Pancreas (tissue), 10 donors: Measurements from ENCODE around the gene SHISAL1. TPM values are rescaled to one million over a fixed set of nuclear protein-coding genes. Genes with fewer than 3 reads are reported as not detected.

Source experiments
- ATAC-seq, 4 donors: fragments of 200-7000 bp; cut with Tn5 transposase; one replicate each; pipeline versions ENCODE4 v1.8.0 to v1.9.1; 2020; ENCODE audit warnings: mild to moderate bottlenecking in 4 of 4, moderate library complexity in 4 of 4
- DNase-seq, 6 donors: peaks; one replicate each; pipeline ENCODE4 v3.0.0-alpha.2; 2020
- FAIRE-seq: peaks from 2 replicates; lab custom pipeline; 2012; peaks lifted over from hg19 to GRCh38; lab: Jason Lieb, UNC
- H3K27ac ChIP-seq, 4 donors: fragments of 200-600 bp; sonication (generic); 1 replicate in 3 of 4; 2 replicates in 1 of 4; pipeline versions ENCODE4 v1.5.0 to v1.8.0; 2020
- H3K27me3 ChIP-seq, 4 donors: fragments of 200-600 bp; one replicate each; pipeline ENCODE4 v1.8.0; 2021
- H3K36me3 ChIP-seq, 3 donors: fragments of 200-600 bp; sonication (generic) in 1 of 3; one replicate each; pipeline versions ENCODE4 v1.5.0 to v1.8.0; 2020 to 2021
- H3K4me1 ChIP-seq, 3 donors: fragments of 200-600 bp; one replicate each; pipeline ENCODE4 v1.8.0; 2021
- H3K4me3 ChIP-seq, 4 donors: fragments of 200-600 bp; sonication (generic) in 2 of 4; one replicate each; pipeline versions ENCODE4 v1.5.0 to v1.8.0; 2020 to 2021
- H3K9me3 ChIP-seq, 4 donors: fragments of 200-600 bp; one replicate each; pipeline ENCODE4 v1.8.0; 2021
- WGBS, 2 donors: extraction: QIAGEN DNeasy Blood & Tissue Kit; methylation state at CpG; one replicate each; pipeline ENCODE4 v1.1.7; 2013; 5-methylcytosine and 5-hydroxymethylcytosine counted together
- intact Hi-C, 3 donors: fragments of 100-400 bp; cut with DNase I; formaldehyde crosslinking; loops; one replicate each; pipeline versions ENCODE4 v1.11.1 to v1.14.2; 2022
- polyA plus RNA-seq, 2 donors: library from polyadenylated mRNA; stranded (reverse); fragments of 200-250 nt; gene quantifications; one replicate each; pipeline ENCODE4 v1.2.3, GENCODE V29; 2013
- total RNA-seq, 6 donors: library from RNA; stranded (reverse); fragmentation: NEBNext Ultra II Directional in 4 of 6; extraction: Animal tissue kit (Norgen Biotek cat#: 25700) in 4 of 6; gene quantifications; one replicate each; pipeline versions ENCODE4 v1.2.1 to v1.2.4, GENCODE V29; 2021 to 2023
- TF ChIP-seq, protein P1 (sequence below), 4 donors: fragments of 200-600 bp; sonication (generic) in 3 of 4; IDR thresholded peaks; one replicate each; pipeline versions ENCODE4 v1.5.0 to v1.8.0; 2021; ENCODE audit warnings: antibody characterized with exemption in 4 of 4
- donor health status: healthy with polysubstance abuse.
- donor health status: DM: no; HTN: no; CAD: no; lungs with moderate emphysema.
- donor health status: DM: no; HTN: no; CAD: no.
- donor health status: control.
- donor health status: control.
- donor health status: Bipolar disorder and iron deficiency.
- donor health status: DM: yes; HTN: yes; CAD: no.
- donor health status: DM: no; HTN: no; CAD: no.
- donor health status: DM: no; HTN: no; CAD: no.
- donor health status: DM: yes; HTN: yes; CAD: no.

SHISAL1 gene
- total and polyA plus RNA-seq, 8 donors, result 0.35 to 1.3 (median 0.54) TPM

DNA sequence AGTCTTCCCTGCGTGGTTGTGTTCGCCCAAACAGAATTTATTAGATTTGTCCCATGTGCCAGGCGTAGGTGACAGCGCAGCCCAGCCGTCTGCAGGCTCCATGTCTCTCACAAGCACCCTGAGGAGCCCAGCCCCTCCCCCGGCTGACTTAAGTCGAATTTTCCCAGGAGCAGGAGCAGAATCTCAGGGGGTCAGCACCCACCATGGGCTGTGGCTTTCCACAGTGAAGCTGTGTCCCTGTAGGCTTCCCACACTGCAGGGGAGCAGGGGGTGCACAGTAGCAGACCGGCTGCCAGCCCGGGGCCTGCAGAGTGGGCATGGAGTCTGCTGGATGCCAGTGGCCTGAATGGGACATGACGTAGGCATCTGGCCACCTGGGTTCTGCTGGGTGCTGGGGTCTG lies 116.0 kb downstream of the SHISAL1 start:
- H3K4me1 ChIP-seq, result no peaks in the 10 kb centered on the region
- H3K9me3 ChIP-seq, result no peaks in the 10 kb centered on the region
- FAIRE-seq (no peak), DNase-seq (peak in 1 of 6 donors; percentile 31), ATAC-seq (no peak)
- H3K27me3 ChIP-seq, result no peaks in the 10 kb centered on the region
- H3K36me3 ChIP-seq, result no peaks in the 10 kb centered on the region
- H3K27ac ChIP-seq, result no peak overlapping the region
- TF ChIP-seq, protein P1, sequence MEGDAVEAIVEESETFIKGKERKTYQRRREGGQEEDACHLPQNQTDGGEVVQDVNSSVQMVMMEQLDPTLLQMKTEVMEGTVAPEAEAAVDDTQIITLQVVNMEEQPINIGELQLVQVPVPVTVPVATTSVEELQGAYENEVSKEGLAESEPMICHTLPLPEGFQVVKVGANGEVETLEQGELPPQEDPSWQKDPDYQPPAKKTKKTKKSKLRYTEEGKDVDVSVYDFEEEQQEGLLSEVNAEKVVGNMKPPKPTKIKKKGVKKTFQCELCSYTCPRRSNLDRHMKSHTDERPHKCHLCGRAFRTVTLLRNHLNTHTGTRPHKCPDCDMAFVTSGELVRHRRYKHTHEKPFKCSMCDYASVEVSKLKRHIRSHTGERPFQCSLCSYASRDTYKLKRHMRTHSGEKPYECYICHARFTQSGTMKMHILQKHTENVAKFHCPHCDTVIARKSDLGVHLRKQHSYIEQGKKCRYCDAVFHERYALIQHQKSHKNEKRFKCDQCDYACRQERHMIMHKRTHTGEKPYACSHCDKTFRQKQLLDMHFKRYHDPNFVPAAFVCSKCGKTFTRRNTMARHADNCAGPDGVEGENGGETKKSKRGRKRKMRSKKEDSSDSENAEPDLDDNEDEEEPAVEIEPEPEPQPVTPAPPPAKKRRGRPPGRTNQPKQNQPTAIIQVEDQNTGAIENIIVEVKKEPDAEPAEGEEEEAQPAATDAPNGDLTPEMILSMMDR (IDR thresholded peaks at IDR 0.05), result no peak
- H3K4me3 ChIP-seq, result no peak overlapping the region
- intact Hi-C loops, result no loop called here
- WGBS, 2 donors, result 51 to 60% methylated on average over 10 of the region's 10 CpGs

- intact Hi-C loops, result no loop called here
- Histone ChIP-seq H3K4me1 (no peaks in the 10 kb centered on the region), H3K4me3 (no peak overlapping the region), H3K27ac (no peak overlapping the region), H3K9me3 (no peaks in the 10 kb centered on the region), H3K27me3 (no peaks in the 10 kb centered on the region), H3K36me3 (no peaks in the 10 kb centered on the region)
- ATAC-seq (no peak), FAIRE-seq (no peak), DNase-seq (peak in 1 of 6 donors; percentile 26)
- WGBS, 2 donors, result 40 to 42% methylated on average over 8 to 9 of the region's 9 CpGs
- TF ChIP-seq, protein P1 (IDR thresholded peaks at IDR 0.05), result no peak
Measured at GRCh38 chr22:44196241-44196640, 116.5 kb downstream of the SHISAL1 start.

- no peaks in the 10 kb centered on the region for H3K36me3 ChIP-seq
- 35% methylated on average over 5 of the region's 5 CpGs for WGBS, 2 donors
- no peaks in the 10 kb centered on the region for H3K9me3 ChIP-seq
- TF ChIP-seq, protein P1 (IDR thresholded peaks at IDR 0.05), result no peak
- H3K4me1 ChIP-seq, result no peaks in the 10 kb centered on the region
- ATAC-seq (no peak), DNase-seq (peak in 1 of 6 donors; percentile 30), FAIRE-seq (no peak)
- intact Hi-C loops, result no loop called here
- no peak overlapping the region for H3K4me3 ChIP-seq
- H3K27me3 ChIP-seq, result no peaks in the 10 kb centered on the region
- no peak overlapping the region for H3K27ac ChIP-seq
Measured at GRCh38 chr22:44195189-44195871, 117.4 kb downstream of the SHISAL1 start.

DNA sequence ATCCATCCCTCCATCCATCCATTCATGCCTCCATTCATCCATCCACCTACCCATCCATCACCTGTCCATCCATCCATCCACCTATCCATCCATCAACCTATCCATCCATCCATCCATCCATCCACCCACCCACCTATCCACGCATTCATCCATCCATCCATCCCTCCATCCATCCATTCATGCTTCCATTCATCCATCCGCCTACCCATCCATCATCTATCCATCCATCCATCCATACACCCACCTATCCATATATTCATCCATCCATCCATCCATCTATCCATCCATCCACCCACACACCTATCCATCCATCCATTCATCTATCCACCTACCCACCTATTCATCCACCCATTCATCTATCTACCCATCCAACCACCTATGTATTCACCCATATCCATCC lies 118.2 kb downstream of the SHISAL1 start:
- H3K27ac ChIP-seq, result no peak overlapping the region
- ATAC-seq, result no peak
- no peak for FAIRE-seq
- H3K4me1 ChIP-seq, result no peaks in the 10 kb centered on the region
- 74 to 76% methylated on average over 2 of the region's 2 CpGs for WGBS, 2 donors
- no peak for DNase-seq
- H3K36me3 ChIP-seq, result no peaks in the 10 kb centered on the region
- H3K9me3 ChIP-seq, result no peaks in the 10 kb centered on the region
- H3K27me3 ChIP-seq, result no peaks in the 10 kb centered on the region
- intact Hi-C loops, result no loop called here
- no peak overlapping the region for H3K4me3 ChIP-seq
- TF ChIP-seq, protein P1 (IDR thresholded peaks at IDR 0.05), result no peak

Other genes with a start within 250 kb of the SHISAL1 start
- 10 to 100 TPM in 1 of 6 donors, 1 to 10 TPM in 5; 1.1 to 17.0 (median 2.4) TPM for gene PARVG, start 132.0 kb downstream of the SHISAL1 start, total RNA-seq
- gene PARVG, start 132.0 kb downstream of the SHISAL1 start, polyA plus RNA-seq, result 1 to 10 TPM; 3.1 to 8.1 TPM
- gene RTL6, start 185.3 kb upstream of the SHISAL1 start, total RNA-seq, result 10 to 100 TPM in 1 of 6 donors, 1 to 10 TPM in 5; 6.2 to 12.9 (median 8.8) TPM
- 1 to 10 TPM; 3.1 to 6.2 TPM for gene RTL6, start 185.3 kb upstream of the SHISAL1 start, polyA plus RNA-seq